Uterus (tissue), 4 donors: ENCODE measurements around the gene EPS8L1. TPM values are rescaled to one million over a fixed set of nuclear protein-coding genes. Genes with fewer than 3 reads are reported as not detected.
"Not testable (repeated sequence)": the region's sequence is repeated elsewhere in the genome, so short reads cannot be mapped to it uniquely, and the experiment has no call there.

Source experiments
- DNase-seq, 2 donors: peaks; one replicate each; pipeline ENCODE4 v3.0.0-alpha.2; 2019 to 2020
- H3K27ac ChIP-seq, 2 donors: fragments of 200-600 bp; sonication (generic); 1 replicate in 1 of 2; 2 replicates in 1 of 2; pipeline ENCODE4 v1.5.1; 2016 to 2018
- H3K27me3 ChIP-seq, 2 donors: fragments of 200-600 bp; sonication (generic); one replicate each; pipeline ENCODE4 v1.5.1; 2018 to 2019; ENCODE audit warnings: control low read depth in 1 of 2
- H3K36me3 ChIP-seq, 2 donors: fragments of 200-600 bp; sonication (generic); one replicate each; pipeline ENCODE4 v1.5.1; 2019; ENCODE audit warnings: control low read depth in 1 of 2
- H3K4me1 ChIP-seq, 2 donors: fragments of 200-600 bp; sonication (generic); one replicate each; pipeline ENCODE4 v1.5.1; 2018 to 2019; ENCODE audit warnings: control low read depth in 1 of 2
- H3K4me3 ChIP-seq, 2 donors: fragments of 200-600 bp; sonication (generic); 1 replicate in 1 of 2; 2 replicates in 1 of 2; pipeline ENCODE4 v1.5.1; 2018 to 2019; ENCODE audit warnings: mild to moderate bottlenecking in 1 of 2
- H3K9me3 ChIP-seq, 2 donors: fragments of 200-600 bp; sonication (generic); one replicate each; pipeline ENCODE4 v1.5.1; 2019; ENCODE audit warnings: control low read depth in 1 of 2
- CTCF ChIP-seq, 4 experiments: fragments of 200-600 bp in 2 of 4; fragments of 450-650 bp in 2 of 4; sonication (generic) in 2 of 4; IDR thresholded peaks; one replicate each; pipeline ENCODE4 v1.5.1; 2016 to 2019; ENCODE audit warnings: antibody characterized with exemption in 4 of 4, mild to moderate bottlenecking in 2 of 4, moderate library complexity in 1 of 4
- POLR2A ChIP-seq, 2 donors: fragments of 450-650 bp; IDR thresholded peaks; one replicate each; pipeline ENCODE4 v1.6.1; 2016; ENCODE audit warnings: antibody characterized with exemption in 2 of 2, mild to moderate bottlenecking in 1 of 2, moderate library complexity in 1 of 2
- intact Hi-C: fragments of 100-400 bp; cut with DNase I; formaldehyde crosslinking; loops from one replicate; pipeline ENCODE4 v1.15.1; 2023; ENCODE audit warnings: low total_unique reads
- total RNA-seq, 4 donors: library from RNA; depleted of rRNA in 3 of 4; stranded (reverse); fragments of >200 nt in 3 of 4; gene quantifications; one replicate each; pipeline versions ENCODE4 v1.1.0 to v1.2.4, GENCODE V29; 2014 to 2023
- donor health status: DM: yes; HTN: yes; CAD: no.

Gene EPS8L1
- total RNA-seq, 4 donors from 2014 or later = 4.2 to 22.4 (median 5.6) TPM; not detected in 1

DNA sequence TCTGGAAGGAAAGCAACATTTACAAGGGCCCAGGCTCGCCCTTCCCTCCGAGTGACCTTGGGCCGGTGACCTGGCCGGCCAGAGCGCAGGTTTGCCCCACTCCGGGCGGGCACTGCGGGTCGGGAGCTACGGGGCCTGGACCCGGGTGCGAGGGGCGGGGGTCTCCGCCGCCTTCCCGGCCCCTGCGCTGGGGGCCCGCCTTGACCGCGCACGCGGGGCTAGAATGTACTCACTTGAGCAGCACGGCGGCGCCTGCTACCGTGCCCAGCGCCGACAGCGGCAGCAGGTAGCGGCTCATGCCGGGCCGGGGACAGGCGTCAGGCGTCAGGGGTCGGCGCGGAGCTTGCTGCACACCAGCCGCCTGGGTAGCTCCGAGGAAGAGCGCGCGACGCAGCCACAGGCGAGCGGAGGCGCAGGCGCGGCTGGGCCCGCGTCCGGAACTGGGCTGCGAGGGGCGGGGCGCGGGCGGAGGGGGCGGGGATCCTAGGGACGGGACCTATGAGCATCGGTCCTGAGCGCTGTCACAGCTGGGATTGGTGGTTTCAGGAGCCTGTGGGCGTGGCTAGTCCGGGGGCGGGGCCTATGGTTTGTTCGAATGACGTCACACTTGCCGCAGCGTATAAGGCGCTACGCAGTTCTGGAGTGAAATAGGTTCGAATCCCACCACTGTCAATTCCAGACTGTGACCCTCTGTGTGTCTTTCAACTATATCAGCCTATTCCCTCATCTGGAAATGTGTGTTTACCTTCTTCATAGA lies 12.8 kb upstream of the EPS8L1 start, which contains the start of gene RDH13:
RDH13 (minus strand) TSS at position 414 of the 757 bp plus-strand sequence; CDS start at position 298, 116 bp downstream.
- no peak for TF ChIP-seq CTCF (IDR thresholded peaks at IDR 0.05)
- peak in 1 of 2 donors; percentile 66 for TF ChIP-seq POLR2A (IDR thresholded peaks at IDR 0.05)
- H3K9me3 ChIP-seq = no peaks in the 10 kb centered on the region
- intact Hi-C loops = no loop called here

GRCh38 chr19:55063492-55063843 lies 12.2 kb upstream of the EPS8L1 start:
- DNase-seq = no peak
- no peak for TF ChIP-seq POLR2A (IDR thresholded peaks at IDR 0.05)
- TF ChIP-seq CTCF (IDR thresholded peaks at IDR 0.05) = no peak
- Histone ChIP-seq H3K36me3 (no peaks in the 10 kb centered on the region), H3K27ac (no peak overlapping the region), H3K27me3 (no peaks in the 10 kb centered on the region), H3K9me3 (no peaks in the 10 kb centered on the region), H3K4me1 (no peaks in the 10 kb centered on the region), H3K4me3 (peak overlapping the region; percentile 29 to 70)
- intact Hi-C loops = no loop called here

More for the DNA sequence above, 12.8 kb upstream of the EPS8L1 start, which contains the start of gene RDH13:
- Histone ChIP-seq H3K27me3 (no peaks in the 10 kb centered on the region), H3K4me1 (no peaks in the 10 kb centered on the region), H3K4me3 (peak within 1 kb of the TSS; percentile 29 to 70), H3K27ac (peak within 1 kb of the TSS; percentile 16 to 66), H3K36me3 (no peaks in the 10 kb centered on the region)
- DNase-seq = peak; percentile 93 to 94

DNA sequence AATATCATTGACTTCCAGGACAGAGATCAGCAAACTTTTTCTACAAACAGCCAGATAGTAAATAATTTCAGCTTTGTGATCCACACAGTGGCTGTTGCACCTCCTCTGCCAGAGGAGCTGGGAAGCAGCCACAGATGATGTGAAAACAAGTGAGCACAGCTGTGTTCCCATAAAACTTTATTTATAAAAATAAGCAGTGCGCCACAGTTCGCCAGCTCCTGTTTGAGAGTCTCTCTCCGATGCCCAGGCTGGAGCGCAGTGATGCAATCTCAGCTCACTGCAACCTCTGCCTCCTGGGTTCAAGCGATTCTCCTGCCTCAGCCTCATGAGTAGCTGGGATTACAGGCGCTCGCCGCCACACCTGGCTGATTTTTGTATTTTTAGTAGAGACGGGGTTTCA lies 10.2 kb upstream of the EPS8L1 start:
- H3K27ac ChIP-seq, intact Hi-C loops, DNase-seq, H3K4me3 ChIP-seq, H3K4me1 ChIP-seq, H3K9me3 ChIP-seq, H3K36me3 ChIP-seq: not testable (repeated sequence)
- H3K27me3 ChIP-seq = peaks cover 0 to 14% of the 10 kb centered on the region in 2 donors

DNA sequence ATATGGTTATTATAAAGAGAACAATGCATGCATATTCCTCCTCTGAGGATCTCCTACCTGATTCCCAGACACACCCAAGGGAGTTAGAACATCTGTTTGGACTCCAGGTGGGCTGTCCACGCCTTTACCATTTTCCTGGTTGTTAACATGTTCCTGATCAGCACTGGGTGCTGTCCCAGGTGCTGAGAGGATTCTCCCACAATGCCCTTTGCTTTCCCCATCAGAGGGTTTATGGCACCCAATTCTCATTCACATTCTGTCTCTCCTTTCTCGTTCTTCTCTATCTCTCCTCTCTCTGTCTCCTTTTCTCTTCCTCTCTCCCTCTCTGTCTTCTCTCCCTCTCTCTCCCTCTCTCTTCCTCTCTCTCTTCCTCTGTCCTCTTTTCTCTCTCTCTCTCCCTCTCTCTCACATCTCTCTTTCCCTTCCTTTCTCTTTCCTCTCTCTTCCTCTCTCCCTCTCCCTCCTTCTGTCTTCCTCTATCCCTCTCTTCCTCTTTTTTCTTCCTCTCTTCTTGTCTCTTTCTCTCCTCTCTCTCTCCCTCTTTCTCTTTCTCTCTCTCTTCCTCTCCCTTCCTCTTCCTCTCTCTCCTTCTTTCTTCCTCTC lies 9.5 kb upstream of the EPS8L1 start:
- peaks cover 0 to 18% of the 10 kb centered on the region in 2 donors for H3K27me3 ChIP-seq

DNA sequence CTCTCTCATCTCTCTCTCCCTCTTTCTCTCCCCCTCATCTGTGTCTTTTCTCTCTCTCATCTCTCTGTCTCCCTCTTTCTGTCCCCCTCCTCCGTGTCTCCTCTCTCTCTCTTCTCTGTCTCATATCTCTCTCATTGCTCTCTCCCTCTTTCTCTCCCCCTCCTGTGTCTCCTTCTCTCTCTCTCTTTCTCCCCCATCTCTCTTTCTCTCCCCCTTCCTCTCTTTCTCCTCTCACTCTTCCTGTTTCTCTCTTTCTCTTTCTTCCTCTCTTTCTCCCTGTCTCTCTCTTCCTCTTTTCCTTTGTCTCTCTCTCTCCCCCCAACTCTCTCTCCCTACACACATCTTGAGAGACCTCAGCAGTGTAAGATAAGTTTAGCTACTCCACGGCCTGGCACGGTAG lies 7.8 kb upstream of the EPS8L1 start:
- TF ChIP-seq CTCF (IDR thresholded peaks at IDR 0.05) (no peak), POLR2A (IDR thresholded peaks at IDR 0.05) (no peak)
- H3K9me3 ChIP-seq = no peaks in the 10 kb centered on the region
- no peaks in the 10 kb centered on the region for H3K36me3 ChIP-seq
- H3K4me1 ChIP-seq = no peaks in the 10 kb centered on the region
- H3K27ac ChIP-seq = no peak overlapping the region
- intact Hi-C loops = no loop called here
- H3K27me3 ChIP-seq = peaks cover 0 to 27% of the 10 kb centered on the region in 2 donors
- H3K4me3 ChIP-seq = no peak overlapping the region
- DNase-seq = no peak

More for the DNA sequence above, 9.5 kb upstream of the EPS8L1 start:
- no peak for DNase-seq
- Histone ChIP-seq H3K4me1 (no peaks in the 10 kb centered on the region), H3K4me3 (no peak overlapping the region), H3K36me3 (no peaks in the 10 kb centered on the region), H3K27ac (no peak overlapping the region), H3K9me3 (no peaks in the 10 kb centered on the region)
- intact Hi-C loops = no loop called here
- TF ChIP-seq CTCF (IDR thresholded peaks at IDR 0.05) (no peak), POLR2A (IDR thresholded peaks at IDR 0.05) (no peak)
